HG03565 (cell line): ENCODE results near the gene MCTP2.

Experiments used
- ATAC-seq: cut with Tn5 transposase; IDR thresholded peaks from one replicate; pipeline ENCODE4 v1.9.1; 2021; ENCODE audit warnings: mild to moderate bottlenecking, moderate library complexity; ENCODE audit not compliant: unreplicated experiment

MCTP2 gene

GRCh38 chr15:94297558-94297957 lies 66.2 kb downstream of the MCTP2 start:
- no peak for ATAC-seq

GRCh38 chr15:94298364-94298763 lies 67.0 kb downstream of the MCTP2 start:
- no peak for ATAC-seq

GRCh38 chr15:94300612-94301011 lies 69.3 kb downstream of the MCTP2 start:
- no peak for ATAC-seq

GRCh38 chr15:94305133-94305532 lies 73.8 kb downstream of the MCTP2 start:
- peak; percentile 57 for ATAC-seq

DNA sequence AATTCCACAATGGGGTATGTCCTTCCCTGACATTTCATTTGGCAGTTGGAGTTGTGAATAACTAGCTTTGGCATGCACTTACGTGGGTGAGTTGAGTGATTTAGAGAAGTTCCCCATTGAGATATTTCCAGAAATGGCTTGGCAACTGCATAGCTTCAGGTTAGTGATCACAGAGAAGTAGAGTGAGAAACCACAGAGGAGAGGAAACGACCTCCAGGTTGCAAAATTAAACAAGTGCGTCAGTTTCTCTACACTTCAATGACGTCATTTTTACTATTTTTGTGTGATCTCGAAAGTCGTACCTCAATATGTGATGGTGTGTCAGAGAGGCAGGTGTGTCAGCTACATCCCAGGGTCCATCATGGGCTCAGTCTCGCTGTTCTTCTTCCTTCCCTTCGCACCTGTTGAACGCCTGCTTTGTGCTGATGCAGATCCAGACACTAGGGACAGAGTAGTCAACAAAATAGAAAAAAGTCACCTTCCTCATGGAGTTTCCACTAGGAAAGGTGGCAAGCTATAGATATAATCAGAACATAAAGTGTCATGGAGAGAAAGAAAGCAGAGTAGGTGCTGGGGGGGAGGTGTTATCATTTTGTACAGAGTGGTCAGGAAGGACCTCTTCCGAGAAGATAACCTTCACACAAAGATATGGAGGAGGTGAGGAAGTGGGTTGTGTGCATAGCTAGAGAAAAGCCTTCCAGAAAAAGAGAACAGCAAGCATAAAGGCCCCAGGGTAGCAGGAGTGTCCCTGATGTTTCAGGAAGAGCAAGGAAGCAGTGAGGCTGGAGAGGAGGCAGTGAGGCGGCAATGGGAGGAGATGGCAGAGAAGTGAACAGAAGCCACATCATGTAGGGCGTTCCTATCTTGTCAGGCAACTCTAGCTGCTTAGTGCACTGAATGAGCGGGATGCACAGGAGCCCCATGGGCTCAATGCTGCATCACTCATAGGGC lies 75.6 kb downstream of the MCTP2 start:
- peak; percentile 91 for ATAC-seq

GRCh38 chr15:94312946-94313345 lies 81.6 kb downstream of the MCTP2 start:
- ATAC-seq, result no peak

DNA sequence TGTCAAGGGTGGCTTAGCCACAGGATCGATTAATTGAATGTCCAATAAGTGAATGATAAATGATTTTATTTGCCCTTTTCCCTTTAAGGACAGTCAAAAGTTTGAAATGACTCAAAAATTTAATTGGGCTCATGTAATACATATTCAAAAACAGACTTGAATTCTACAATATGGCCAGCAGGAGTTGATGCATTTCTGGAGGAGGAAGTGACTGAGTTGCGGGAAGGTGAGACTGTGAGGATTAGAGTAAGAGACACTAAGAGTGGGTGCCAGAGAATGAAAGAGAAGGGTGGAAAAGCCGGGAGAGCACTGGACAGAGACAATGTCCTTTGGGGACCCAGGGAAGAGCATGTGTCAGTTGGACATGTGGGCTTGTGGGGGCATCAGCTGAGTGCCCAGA lies 83.3 kb downstream of the MCTP2 start:
- ATAC-seq, result no peak

DNA sequence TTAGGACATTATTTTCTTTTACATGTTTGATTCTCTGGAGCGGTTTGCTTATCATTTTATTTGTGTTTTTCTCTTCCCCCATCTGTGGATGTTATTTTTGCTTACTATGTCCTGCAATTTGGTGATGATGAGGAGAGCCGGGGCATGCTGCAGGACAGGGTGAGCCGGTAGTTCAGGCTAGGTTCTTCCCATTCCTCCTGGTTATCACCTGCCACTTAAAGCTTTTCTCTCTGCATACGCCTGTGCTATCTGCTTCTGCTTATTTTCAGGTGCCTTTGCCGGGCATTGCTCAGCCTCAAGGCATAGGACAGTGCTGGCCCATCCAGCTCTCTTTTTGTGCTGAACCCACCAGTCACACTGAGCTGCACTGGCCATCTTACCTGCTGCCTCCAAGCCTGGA lies 85.8 kb downstream of the MCTP2 start:
- no peak for ATAC-seq

- no peak for ATAC-seq
These were observed 90.8 kb downstream of the MCTP2 start for GRCh38 chr15:94322141-94322540.

DNA sequence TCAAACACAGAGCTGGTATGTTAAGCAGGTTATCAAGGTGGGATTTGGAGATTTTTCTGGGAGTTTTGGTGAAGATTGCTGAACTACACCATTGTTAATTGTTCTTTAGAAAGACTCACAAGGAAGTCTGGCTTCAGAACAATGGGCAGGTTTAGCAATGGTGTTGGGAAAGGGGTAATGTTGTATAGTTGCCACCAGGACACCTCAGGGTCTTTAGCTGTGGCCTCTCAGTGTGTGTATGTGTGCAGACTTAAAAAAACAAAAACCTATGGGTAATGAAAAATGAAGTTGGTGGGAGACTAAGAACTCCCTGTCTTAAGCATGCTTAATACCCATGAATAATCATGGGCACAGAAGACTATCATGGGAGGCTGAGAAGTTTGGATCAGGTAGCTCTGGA lies 91.7 kb downstream of the MCTP2 start:
- no peak for ATAC-seq

DNA sequence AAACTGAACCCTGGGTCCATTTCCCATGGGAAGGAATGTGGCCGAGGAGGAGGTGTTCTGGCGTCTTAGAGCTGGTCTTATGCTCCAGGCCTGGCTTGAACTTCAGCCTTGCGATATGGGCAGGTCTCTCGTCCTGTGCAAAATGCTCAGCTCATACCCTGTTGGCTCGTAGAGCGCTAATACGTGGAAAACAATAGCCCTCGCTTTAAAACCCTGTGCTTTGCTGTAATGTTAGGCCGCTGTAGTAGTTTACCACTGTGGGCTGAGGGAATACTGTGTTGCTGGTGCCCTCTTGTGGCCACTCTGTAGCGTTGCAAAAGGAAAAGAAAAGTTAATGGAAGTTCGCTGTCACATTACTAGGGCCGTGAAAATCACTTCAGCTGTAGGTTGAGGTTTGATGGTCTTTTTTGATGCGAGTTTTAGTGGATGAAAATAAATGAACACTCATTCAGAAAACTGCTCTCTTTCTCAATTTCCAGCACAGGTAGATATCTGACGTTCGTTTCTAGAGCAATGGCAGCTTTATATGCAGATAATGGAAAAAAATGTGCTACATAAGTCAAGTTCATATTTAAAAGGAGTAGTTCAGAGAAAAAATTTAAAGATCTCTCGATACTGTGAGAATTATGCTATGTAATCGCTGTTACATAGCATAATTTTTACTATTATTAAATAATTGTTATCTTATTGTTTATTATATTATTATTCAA lies 92.9 kb downstream of the MCTP2 start:
- peak; percentile 77 for ATAC-seq

- ATAC-seq, result no peak
These were observed 93.7 kb downstream of the MCTP2 start for GRCh38 chr15:94324835-94325767.

GRCh38 chr15:94327356-94327936 lies 96.1 kb downstream of the MCTP2 start:
- peak; percentile 47 for ATAC-seq

DNA sequence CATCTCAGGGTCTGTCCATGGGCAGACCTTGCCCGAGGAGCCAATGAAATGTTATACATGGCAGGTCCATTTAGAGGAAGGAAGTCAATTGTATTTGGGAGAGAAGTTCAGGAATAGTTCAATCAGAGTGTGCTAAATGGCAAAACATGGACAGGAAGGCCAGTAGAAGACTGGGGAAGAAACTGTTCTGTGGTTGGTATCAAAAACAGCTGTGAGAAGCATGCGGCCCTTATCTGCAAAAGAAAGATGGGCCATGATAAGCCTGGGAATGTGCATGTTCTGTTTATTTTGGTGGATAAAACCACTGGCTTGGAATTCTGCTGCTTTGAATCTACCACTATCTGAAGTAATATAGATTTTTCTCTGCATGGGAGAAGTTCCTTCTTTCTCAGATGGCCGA lies 100.4 kb downstream of the MCTP2 start:
- no peak for ATAC-seq

GRCh38 chr15:94335616-94336015 lies 104.3 kb downstream of the MCTP2 start:
- ATAC-seq, result no peak

DNA sequence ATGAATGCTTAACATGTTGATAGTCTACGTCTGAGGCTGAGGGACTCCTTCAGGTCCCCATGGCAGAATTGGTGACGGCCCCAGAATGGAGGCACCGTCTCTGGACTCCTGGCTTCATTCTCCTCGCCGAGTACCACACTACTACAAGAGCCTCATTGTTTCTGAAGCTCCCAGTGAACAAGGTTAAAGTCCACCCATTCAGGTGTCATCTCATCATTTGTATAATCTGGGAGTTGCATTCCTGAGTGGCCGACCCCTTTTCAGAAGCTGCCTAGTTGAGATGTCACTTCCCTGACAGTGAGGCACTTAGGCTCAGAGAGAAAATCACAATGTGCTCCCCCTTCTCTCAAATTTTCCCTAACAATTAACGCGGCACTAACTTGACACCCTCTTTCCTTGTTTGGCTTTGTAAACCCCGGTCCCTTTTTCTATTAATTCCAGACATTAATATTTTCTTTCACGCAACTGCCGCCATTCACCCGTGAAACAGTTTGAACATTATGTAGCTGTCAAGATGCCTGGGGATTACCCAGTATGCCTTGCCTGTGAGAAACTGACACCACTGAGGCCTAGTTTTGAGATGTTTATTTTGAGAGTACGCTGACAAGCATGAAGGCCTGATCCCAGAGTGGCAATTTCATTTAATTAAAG lies 105.6 kb downstream of the MCTP2 start:
- ATAC-seq, result no peak

- no peak for ATAC-seq
These were observed 107.0 kb downstream of the MCTP2 start for GRCh38 chr15:94338243-94338846.

DNA sequence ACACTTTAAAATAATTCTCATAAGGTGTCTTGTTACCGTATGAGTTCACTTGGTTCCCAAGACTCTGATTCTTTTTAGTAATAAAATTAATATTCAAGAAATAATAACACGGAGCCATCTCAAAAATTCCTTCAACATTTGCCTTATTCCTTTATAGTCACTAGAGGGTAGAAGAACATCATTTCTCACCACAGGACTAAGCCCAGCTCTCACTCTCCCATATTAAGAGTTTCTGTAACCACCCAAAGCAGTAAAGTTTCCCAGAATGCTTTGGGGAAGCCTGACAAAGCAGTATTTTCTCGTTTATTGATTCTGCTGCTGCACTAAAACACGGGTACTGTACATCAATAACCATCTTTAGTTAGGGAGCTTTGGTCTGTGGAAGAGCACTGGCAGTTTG lies 114.9 kb downstream of the MCTP2 start:
- no peak for ATAC-seq

- ATAC-seq, result no peak
These were observed 116.7 kb downstream of the MCTP2 start for GRCh38 chr15:94348084-94348483.

DNA sequence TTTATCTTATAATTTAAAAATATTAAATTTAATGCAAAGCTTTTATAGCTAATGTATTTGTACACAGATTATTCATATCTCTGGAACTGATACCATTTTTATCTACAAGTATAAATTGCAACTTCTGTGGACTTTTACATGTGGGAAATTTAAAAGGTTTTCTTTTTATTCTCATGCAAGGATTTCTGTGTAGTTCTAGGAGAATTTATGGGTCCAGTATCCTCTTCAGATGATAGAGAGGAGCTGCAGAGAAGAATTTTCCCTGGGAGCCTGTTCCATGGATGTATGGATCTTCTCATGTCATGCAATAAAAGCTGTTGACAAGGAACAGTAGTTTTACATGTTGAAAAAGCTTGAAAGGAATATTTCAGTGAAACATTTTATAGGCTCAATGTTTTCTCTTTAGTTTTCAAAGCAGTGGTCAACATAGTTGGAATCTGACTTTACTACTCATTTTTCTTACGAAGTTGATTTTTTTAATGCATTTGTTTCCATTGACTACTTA lies 119.7 kb downstream of the MCTP2 start:
- ATAC-seq, result no peak
